ENCODE data around the gene AMN.
"Not testable (repeated sequence)": the region's sequence is repeated elsewhere in the genome, so short reads cannot be mapped to it uniquely, and the experiment has no call there.

The AMN gene

GRCh38 chr14:102922490-102923200 lies at the start of gene AMN:
TSS of gene AMN (plus strand) at chr14:102922663. CDS start at chr14:102922689, 26 bp downstream.
- no peak for DNase-seq (ENCODE audit: low spot score)

- no peak for DNase-seq (ENCODE audit: low spot score)
Measured at GRCh38 chr14:102873131-102873530, 49.3 kb upstream of the AMN start.

GRCh38 chr14:102873546-102874061 lies 48.9 kb upstream of the AMN start:
- no peak for DNase-seq (ENCODE audit: low spot score)

- DNase-seq (ENCODE audit: low spot score), result no peak
Measured at GRCh38 chr14:102875652-102876051, 46.8 kb upstream of the AMN start.

DNA sequence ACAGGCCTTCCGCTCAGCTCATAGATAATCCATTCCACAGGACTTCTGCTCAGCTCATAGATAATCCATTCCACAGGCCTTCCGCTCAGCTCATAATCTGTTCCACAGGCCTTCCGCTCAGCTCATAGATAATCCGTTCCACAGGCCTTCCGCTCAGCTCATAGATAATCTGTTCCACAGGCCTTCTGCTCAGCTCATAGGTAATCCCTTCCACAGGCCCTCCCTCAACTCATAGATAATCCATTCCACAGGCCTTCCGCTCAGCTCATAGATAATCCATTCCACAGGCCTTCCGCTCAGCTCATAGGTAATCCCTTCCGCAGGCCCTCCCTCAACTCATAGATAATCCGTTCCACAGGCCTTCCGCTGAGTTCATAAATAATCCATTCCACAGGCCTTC lies 45.0 kb upstream of the AMN start:
- not testable (repeated sequence) for DNase-seq (ENCODE audit: low spot score)

DNA sequence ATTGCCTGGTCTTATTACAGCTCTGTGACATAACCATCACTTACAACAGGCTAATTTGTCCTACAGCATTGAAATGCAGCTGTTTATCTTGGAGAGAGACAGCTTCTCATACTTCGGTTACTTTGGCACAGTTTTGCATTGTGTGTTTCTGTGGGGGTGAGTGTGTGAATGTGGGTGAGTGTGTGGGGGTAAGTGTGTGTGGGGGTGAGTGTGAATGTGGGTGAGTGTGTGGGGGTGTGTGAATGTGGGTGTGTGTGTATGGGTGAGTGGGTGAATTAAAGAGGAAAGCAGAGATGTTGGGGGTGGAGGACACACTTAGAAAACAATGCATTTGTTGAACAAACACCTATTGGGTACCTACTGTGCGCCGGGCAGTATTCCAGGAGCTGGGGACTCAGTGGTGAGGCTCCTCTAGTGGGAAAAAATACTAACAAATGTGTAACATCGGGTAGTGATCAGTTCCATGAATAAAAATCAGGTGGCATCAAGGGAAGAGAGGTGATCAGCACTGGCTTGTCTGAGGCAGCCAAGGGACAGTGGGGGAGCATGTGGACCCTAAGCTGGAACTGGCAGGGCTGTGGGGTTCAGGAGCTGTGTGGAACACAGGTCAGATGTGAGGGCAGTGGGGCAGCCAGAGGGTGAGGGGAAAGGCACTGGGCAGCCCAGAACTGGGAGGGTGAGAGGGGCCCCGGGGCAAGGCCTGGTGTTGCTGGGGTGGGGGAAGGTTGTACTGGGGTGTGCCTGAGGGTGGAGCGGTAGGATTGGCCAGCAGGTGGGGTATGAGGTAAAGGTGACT lies 44.1 kb upstream of the AMN start:
- no peak for DNase-seq (ENCODE audit: low spot score)

- no peak for DNase-seq (ENCODE audit: low spot score)
Measured at GRCh38 chr14:102878970-102879460, 43.4 kb upstream of the AMN start.

GRCh38 chr14:102882226-102882906 lies 40.1 kb upstream of the AMN start:
- no peak for DNase-seq (ENCODE audit: low spot score)

- DNase-seq (ENCODE audit: low spot score), result no peak
Measured at GRCh38 chr14:102883089-102883541, 39.3 kb upstream of the AMN start.

- DNase-seq (ENCODE audit: low spot score), result no peak
Measured at GRCh38 chr14:102883554-102883953, 38.9 kb upstream of the AMN start.

- no peak for DNase-seq (ENCODE audit: low spot score)
Measured at GRCh38 chr14:102885737-102886447, 36.6 kb upstream of the AMN start.

DNA sequence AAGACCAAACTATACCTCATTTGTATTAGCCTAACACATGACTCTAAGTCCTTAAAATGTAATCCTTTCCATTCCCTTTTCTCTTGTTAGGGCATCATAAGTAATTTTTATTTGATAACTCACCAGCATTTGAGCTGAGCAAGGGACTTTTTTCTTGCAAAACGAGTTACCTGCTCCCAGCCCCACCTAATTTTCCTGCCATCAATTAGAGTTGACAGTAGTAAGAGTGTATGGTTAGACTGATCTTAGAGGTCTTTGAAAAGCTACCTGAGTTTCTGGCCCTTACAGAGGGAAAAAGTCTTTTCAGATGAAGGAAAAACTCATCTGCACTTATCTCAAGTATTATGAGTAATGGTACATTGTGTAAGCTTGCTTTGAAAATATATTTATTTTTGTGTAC lies 33.7 kb upstream of the AMN start:
- DNase-seq (ENCODE audit: low spot score), result no peak

GRCh38 chr14:102889615-102890014 lies 32.8 kb upstream of the AMN start:
- no peak for DNase-seq (ENCODE audit: low spot score)

DNA sequence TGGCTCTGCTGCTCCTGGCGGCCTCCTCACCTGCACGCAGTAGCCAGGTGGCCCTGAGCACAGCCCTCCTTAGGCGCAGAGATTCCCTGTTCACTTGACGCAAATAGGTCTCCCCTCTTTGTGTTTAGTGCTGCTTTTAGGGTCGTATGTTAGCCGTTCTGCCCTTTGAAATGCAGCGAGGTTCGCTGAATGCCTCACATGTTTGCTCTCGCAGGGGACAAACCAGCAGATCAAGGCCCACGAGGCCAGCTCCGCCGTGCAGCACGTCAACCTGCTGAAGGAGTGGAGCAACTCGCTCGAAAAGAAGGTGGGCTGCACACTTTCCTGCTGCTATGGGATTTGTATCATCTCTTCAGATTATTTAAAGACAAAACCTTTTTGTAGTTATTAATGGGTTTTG lies 31.4 kb upstream of the AMN start:
- DNase-seq (ENCODE audit: low spot score), result no peak

DNA sequence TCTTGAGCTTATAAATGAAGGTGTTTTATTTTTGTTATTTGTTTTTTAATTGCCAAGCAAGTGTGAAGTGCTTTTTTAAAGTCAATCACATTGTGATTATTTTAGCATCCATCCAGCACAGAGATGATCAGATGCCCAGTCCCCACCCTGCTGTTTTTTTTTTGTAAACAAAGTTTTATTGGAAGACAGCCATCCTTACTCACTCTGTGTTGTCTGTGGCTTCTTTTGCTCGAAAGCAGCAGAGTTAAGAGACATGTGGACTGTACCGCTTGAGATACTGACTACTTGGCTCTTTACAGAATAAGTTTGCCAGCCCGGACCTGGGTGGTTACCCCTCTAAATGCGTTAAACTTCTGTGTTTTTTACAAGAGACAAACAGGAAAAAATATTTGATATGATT lies 30.9 kb upstream of the AMN start:
- no peak for DNase-seq (ENCODE audit: low spot score)

- DNase-seq (ENCODE audit: low spot score), result no peak
Measured at GRCh38 chr14:102892651-102893050, 29.8 kb upstream of the AMN start.

DNA sequence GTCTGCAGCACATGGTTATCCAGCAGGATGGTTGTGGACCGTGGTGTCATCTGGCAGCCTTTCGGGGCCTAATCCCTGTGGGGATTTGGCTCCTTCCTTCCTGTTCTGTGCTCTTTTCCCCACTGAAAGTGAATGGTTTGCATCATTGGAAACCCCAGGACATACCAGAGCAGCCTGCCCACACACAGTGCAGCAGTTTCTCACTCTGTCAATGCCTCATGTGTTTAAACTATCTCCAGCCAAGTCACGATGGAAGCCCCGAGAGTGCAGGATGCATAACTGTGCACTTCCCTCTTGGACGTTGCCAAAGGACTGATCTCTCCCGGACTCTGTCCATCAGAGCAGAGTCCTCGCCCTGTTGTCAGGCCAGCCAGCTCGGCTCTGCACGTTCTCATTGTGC lies 29.0 kb upstream of the AMN start:
- no peak for DNase-seq (ENCODE audit: low spot score)

- DNase-seq (ENCODE audit: low spot score), result not testable (repeated sequence)
Measured at GRCh38 chr14:102896735-102897134, 25.7 kb upstream of the AMN start.

- no peak for DNase-seq (ENCODE audit: low spot score)
Measured at GRCh38 chr14:102897299-102898027, 25.0 kb upstream of the AMN start.

GRCh38 chr14:102898298-102898697 lies 24.2 kb upstream of the AMN start:
- no peak for DNase-seq (ENCODE audit: low spot score)
